Measurements from ENCODE around the gene PLD1.
"Not testable (repeated sequence)": the region's sequence is repeated elsewhere in the genome, so short reads cannot be mapped to it uniquely, and the experiment has no call there.

PLD1 gene

GRCh38 chr3:171809861-171810628, at the start of gene PLD1:
PLD1 (minus strand) TSS chr3:171810483; CDS start chr3:171738051, 72,432 bp downstream.
- peak; percentile 37 for DNase-seq

GRCh38 chr3:171858770-171859169, 48.5 kb upstream of the PLD1 start:
- DNase-seq: not testable (repeated sequence)

GRCh38 chr3:171854649-171855305, 44.5 kb upstream of the PLD1 start:
- DNase-seq: no peak

- no peak for DNase-seq
Observed at GRCh38 chr3:171851660-171852058, 41.4 kb upstream of the PLD1 start.

- DNase-seq: no peak
Observed at GRCh38 chr3:171850960-171851659, 40.8 kb upstream of the PLD1 start.

- no peak for DNase-seq
Observed at GRCh38 chr3:171850320-171850959, 40.2 kb upstream of the PLD1 start.

- no peak for DNase-seq
Observed at GRCh38 chr3:171849617-171850319, 39.5 kb upstream of the PLD1 start.

GRCh38 chr3:171847595-171848259, 37.4 kb upstream of the PLD1 start:
- DNase-seq: no peak

- no peak for DNase-seq
Observed at GRCh38 chr3:171847133-171847532, 36.9 kb upstream of the PLD1 start.

GRCh38 chr3:171846597-171846996, 36.3 kb upstream of the PLD1 start:
- DNase-seq: no peak

- no peak for DNase-seq
Observed at GRCh38 chr3:171845481-171846284, 35.4 kb upstream of the PLD1 start.

GRCh38 chr3:171844873-171845272, 34.6 kb upstream of the PLD1 start:
- no peak for DNase-seq

GRCh38 chr3:171842864-171843518, 32.7 kb upstream of the PLD1 start, which contains the start of gene TMEM212:
TMEM212 (plus strand) TSS chr3:171843349; CDS start chr3:171843384, 35 bp downstream.
- no peak for DNase-seq

GRCh38 chr3:171841620-171842000, 31.3 kb upstream of the PLD1 start:
- DNase-seq: no peak

- DNase-seq: no peak
Observed at GRCh38 chr3:171840811-171841619, 30.7 kb upstream of the PLD1 start.

- DNase-seq: no peak
Observed at GRCh38 chr3:171840445-171840810, 30.1 kb upstream of the PLD1 start.

- no peak for DNase-seq
Observed at GRCh38 chr3:171839270-171839669, 29.0 kb upstream of the PLD1 start.

- no peak for DNase-seq
Observed at GRCh38 chr3:171838218-171838720, 28.0 kb upstream of the PLD1 start.

GRCh38 chr3:171837698-171838097, 27.4 kb upstream of the PLD1 start:
- DNase-seq: no peak

GRCh38 chr3:171836855-171837254, 26.6 kb upstream of the PLD1 start:
- DNase-seq: no peak
